H1 (cell line): ENCODE measurements around the gene FGFBP1. TPM values are rescaled to one million over a fixed set of nuclear protein-coding genes. Genes with fewer than 3 reads are reported as not detected.

Experiments
- CHD7 ChIP-seq: fragments of 300-600 bp; sonication (generic); IDR thresholded peaks from 2 replicates; pipeline ENCODE4 v1.7.1; 2012; ENCODE audit warnings: low read length, moderate library complexity, mild to moderate bottlenecking, inconsistent platforms; ENCODE audit not compliant: insufficient replicate concordance
- RXRA ChIP-seq: IDR thresholded peaks from 2 replicates; pipeline ENCODE4 v1.6.1; 2011; ENCODE audit warnings: low read depth, mild to moderate bottlenecking, low read length, moderate library complexity; ENCODE audit not compliant: insufficient read depth
- polyA plus RNA-seq, 7 experiments: library from polyadenylated mRNA; depleted of rRNA in 3 of 7; stranded (reverse) in 5 of 7; unstranded in 2 of 7; fragments of >200 nt in 5 of 7; fragments of 200-250 nt in 2 of 7; gene quantifications; 1 replicate in 5 of 7; 2 replicates in 1 of 7; 4 replicates in 1 of 7; pipeline versions ENCODE4 v1.2.1 to v1.2.3, GENCODE V29; 2011 to 2013; ENCODE audit warnings: missing spikeins in 2 of 7, mixed read lengths in 2 of 7
- total RNA-seq: library from RNA; stranded (reverse); fragmentation: NEBNext Ultra II Directional; extraction: Animal tissue kit (Norgen Biotek cat#: 25700); gene quantifications from 2 replicates; pipeline ENCODE4 v1.2.1, GENCODE V29; 2021

Gene FGFBP1
- total and polyA plus RNA-seq, 2 of the 8 experiments (the other 6 are each of a cell fraction or from before 2014, with no cell fraction given), result 0.17 to 0.20 TPM

- TF ChIP-seq CHD7 (no peak), RXRA (no peak)
Observed at GRCh38 chr4:15947684-15948083, 9.1 kb upstream of the FGFBP1 start (continued).
